GM18861 (cell line): Measurements from ENCODE around the gene KLB.
"Not testable (repeated sequence)": the region's sequence is repeated elsewhere in the genome, so short reads cannot be mapped to it uniquely, and the experiment has no call there.

ENCODE experiments used
- ATAC-seq: cut with Tn5 transposase; IDR thresholded peaks from one replicate; pipeline ENCODE4 v1.9.1; 2021; ENCODE audit not compliant: unreplicated experiment

KLB gene

DNA sequence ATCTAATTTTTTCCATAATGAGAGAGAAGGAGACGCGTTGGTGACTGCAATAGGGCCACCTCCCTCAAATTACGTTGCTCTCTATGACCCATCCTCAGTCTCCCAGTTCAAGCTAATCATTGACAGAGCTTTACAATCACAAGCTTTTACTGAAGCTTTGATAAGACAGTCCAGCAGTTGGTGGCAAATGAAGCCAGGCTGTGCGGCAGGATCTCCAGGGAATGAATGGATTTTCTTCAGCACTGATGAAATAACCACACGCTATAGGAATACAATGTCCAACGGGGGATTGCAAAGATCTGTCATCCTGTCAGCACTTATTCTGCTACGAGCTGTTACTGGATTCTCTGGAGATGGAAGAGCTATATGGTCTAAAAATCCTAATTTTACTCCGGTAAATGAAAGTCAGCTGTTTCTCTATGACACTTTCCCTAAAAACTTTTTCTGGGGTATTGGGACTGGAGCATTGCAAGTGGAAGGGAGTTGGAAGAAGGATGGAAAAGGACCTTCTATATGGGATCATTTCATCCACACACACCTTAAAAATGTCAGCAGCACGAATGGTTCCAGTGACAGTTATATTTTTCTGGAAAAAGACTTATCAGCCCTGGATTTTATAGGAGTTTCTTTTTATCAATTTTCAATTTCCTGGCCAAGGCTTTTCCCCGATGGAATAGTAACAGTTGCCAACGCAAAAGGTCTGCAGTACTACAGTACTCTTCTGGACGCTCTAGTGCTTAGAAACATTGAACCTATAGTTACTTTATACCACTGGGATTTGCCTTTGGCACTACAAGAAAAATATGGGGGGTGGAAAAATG, at the start of gene KLB:
KLB (plus strand) TSS at position 168 of the 821 bp plus-strand sequence; CDS start at position 188, 20 bp downstream.
- no peak for ATAC-seq

DNA sequence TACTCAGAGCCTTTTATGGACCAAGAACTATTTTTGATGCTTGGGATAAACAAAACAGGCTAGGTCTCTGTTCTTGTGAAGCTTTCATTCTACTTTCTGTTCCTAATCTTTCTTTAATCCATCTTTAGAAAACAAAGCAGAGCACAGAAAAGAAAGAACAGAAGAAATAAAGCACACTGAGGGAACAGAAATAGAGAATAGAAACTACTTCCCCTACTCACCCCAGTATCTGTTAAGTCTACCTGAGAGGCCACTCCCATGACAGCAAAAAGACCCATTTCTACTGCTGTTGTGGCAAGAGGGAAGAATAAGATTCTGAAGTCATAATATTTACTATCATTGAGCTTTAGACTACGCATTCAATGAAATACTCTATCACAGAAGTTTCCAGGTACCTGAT, 49.7 kb upstream of the KLB start:
- ATAC-seq, result peak; percentile 25

DNA sequence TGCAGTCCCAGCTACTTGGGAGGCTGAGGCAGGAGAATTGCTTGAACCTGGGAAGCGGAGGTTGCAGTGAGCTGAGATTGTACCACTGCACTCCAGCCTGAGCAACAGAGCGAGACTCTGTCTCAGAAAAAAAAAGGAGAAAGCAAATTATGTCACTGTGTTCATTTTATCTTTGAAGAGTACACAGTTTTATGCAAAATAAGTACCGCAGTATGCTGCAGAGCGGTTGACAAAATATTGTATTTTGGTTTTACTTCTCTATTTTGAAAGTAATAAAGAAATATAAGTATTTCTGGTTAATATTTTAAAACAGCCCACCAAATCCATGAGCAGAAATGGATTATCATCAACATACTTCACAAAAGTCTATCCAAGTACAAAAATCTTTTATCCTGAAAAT, 46.1 kb upstream of the KLB start:
- peak; percentile 62 for ATAC-seq

DNA sequence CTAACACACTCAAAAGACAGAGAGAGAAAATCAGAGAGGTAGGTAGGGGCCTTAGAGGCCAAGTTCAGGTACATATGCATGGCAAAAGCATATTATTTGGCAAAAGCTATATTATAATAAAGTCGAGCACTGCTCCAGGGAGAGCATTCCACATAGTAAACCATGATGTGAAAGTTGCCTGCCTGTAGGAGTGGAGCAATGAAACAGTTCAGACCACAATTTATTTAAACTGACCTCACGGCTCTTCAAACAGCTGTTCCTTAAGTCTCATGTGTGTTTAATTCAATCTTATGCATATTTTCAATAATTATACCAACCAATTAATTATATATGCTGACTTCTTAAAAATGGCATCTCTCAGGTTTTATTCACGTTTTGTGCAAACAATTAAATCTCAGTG, 43.9 kb upstream of the KLB start:
- no peak for ATAC-seq

DNA sequence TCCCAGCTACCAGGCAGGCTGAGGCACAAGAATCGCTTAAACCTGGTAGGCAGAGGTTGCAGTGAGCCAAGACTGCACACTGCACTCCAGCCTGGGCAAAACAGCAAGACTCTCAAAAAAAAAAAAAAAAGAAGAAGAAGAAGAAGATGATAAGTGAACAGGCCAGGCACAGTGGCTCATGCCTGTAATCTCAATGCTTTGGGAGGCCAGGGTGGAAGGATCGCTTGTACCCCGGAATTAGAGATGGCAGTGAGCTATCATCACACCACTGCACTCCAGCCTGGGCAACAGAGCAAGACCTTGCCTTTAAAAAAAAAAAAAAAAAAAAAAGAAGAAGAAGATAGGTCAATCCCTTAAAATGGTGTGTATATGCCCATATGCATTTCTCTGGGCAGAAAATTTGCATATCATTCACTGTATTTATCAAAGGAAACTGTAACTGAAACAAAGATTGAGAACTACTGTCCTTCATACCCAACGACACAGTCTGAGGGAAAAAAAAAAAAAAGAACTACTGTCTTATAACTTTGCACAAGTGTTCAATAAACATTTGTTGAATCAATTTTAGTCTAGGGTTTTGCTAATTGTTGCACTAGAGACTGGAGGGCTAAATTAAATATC, 42.8 kb upstream of the KLB start:
- peak; percentile 34 for ATAC-seq

GRCh38 chr4:39365360-39365759, 41.4 kb upstream of the KLB start:
- no peak for ATAC-seq

DNA sequence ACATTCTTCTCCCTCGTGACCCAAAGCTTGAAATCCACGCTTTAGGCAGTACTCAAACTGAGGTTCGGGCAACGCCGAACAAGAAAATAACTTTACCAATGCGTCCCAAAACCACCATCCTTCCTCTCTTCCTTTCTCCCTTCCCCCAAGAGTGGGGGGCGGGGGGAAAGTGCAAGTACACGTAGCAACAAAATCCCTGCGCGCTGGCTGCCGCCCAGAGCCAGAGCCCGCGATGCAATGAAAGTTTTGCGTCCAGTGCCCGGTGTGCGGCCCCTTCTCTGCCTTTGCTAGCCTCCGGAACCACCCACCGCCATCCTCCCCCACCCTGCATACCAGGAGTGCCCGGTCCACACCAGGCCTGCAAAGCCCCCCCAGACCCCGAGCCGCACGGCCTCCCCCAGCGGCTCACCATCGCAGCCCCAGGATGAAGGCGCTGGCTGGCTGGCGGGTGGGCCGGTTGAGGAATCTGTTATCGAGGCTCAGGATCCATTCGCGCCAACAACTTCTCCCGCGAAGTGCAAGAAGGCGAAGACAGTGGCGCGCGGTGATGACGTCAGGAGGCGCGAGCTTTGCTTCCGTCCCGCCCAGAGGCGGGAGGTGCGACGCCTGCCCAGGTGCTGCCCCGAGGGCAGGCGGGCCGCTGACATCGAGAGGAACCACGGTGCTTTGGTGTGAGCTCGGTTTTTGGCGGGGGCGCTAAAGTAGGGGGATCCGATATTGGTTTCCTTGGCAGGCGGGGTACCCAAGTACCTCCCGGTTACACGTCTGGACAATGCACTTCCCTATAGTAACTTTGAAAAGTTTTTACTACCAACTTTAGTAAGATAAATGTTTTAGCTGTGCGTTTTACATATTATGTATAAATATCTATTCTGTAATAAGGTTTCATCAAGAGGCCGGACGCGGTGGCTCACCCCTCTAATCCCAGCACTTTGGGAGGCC, 40.6 kb upstream of the KLB start, which contains the start of gene RFC1:
RFC1 (minus strand) TSS at position 533 of the 942 bp plus-strand sequence; CDS start at position 412, 121 bp downstream.
- ATAC-seq, result peak; percentile 58

DNA sequence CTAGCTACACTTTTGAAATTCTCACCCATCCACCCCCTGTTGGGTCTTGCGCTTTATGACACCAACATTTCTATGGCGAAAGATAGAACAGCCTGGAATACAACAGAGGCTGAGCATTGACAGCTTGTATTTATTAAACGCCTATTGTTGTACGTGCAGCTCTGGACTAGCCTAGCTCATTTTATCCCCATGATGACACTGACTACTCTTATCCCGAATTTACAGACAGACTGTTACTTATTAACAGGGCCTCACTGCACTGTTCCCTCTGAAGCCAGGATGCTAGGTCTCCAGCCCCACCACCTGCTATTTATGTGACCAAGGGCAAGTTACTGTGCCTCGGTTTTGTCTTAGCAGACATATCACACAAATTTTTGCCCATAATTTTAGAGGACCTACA, 39.6 kb upstream of the KLB start:
- no peak for ATAC-seq

- ATAC-seq, result no peak
These were observed 37.4 kb upstream of the KLB start for GRCh38 chr4:39369301-39369700.

DNA sequence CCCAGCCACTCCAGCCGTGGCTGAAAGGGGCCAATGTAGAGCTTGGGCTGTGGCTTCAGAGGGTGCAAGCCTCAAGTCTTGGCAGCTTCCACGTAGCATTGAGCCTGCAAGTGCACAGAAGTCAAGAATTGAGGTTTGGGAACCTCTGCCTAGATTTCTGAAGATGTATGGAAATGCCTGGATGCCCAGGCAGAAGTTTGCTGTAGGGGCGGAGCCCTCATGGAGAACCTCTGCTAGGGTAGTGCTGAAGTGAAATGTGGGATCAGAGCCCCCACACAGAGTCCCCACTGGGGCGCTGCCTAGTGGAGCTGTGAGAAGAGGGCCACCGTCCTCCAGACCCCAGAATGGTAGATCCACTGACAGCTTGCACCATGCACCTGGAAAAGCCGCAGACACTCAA, 35.5 kb upstream of the KLB start:
- ATAC-seq, result not testable (repeated sequence)

DNA sequence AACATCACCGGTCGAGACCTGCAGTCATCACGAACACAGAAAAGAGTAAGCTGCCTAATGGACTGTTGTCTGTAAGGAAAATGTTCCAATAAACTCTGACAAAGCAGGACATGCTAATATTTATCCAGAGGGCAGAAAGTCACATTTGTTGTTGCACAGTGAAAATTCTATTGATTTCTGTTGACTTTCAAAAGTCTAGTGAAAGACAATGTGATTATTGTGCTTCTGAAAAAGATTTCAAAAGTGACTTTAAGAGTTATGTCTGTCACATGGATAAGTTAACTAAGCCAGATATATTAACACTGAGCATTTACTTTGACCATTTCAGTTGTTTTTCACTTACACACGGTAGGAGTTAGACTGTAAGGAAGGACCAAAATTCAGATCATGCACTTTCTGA, 31.3 kb upstream of the KLB start:
- ATAC-seq, result no peak

DNA sequence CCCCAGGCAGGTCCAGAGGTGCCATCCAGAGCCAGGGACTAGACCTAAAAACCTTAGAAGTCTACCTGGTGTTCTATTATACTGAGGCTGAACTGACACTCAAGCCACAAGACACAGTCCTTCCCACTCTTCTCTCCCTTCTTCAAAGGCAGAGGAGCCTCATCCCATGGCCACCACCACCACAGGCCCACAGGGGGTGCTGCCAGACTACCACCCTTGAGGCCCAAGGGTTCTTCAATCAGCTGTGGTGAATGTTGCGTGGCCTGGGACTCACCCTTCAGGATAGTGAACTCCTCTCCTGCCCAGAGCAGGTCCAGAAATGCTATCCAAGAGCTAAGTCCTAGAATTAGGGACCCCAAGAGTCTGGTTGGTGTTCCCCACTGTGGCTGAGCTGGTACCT, 23.0 kb upstream of the KLB start:
- ATAC-seq, result no peak

DNA sequence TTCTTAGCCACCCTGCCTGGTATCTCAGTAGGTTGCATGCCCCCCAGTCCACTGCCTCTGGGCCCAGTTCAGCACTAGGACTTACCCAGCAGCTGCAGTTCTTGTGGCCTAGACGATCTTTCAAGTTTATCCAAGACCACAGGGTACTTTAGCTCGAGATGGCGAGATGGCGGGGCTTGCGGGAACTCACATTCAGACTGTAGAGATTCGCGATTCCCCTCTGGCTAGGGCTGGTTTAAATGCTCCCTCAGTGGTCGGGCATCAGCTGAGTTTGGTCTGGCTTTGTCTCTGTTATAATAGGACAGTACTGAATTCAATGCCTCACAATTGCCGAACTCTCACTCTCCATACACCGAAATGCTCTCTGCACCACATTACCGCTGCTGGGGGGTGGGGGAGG, 22.2 kb upstream of the KLB start:
- ATAC-seq, result no peak

DNA sequence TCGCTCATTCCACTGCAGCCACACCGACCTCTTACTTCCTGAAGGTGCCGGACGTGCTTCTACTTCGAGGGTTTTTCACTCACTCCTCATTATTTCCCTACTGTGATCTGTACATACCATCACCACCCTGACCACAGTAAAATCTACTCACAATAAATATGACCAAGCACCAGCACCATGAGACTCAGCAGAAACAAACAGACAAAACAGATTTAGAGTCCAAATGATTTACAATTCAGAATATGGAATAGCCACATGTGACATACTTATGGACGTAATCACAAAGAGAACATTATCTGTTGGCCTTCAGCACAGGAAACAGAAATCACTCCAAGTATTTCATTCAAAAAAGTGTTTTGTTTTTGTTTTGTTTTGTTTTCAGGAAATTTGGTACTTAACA, 16.1 kb upstream of the KLB start:
- ATAC-seq, result no peak

DNA sequence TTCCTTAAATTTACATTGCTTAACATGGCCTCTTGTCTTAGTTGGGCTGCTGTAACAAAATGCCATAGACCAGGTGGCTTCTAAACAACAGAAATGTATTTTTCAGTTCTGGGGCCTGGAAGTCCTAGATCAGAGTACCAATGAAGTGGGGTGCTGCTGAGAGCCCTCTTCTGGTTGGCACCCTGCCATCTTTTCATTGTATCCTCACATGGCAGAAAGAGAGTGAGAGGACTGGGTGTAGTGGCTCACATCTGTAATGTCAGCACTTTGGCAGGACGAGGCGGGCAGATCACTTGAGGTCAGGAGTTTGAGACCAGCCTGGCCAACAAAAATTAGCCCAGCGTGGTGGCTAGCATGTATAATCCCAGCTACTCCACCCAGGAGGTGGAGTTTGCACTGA, 12.0 kb upstream of the KLB start:
- ATAC-seq, result no peak

- ATAC-seq, result not testable (repeated sequence)
These were observed 5.1 kb upstream of the KLB start for GRCh38 chr4:39401640-39402039.

DNA sequence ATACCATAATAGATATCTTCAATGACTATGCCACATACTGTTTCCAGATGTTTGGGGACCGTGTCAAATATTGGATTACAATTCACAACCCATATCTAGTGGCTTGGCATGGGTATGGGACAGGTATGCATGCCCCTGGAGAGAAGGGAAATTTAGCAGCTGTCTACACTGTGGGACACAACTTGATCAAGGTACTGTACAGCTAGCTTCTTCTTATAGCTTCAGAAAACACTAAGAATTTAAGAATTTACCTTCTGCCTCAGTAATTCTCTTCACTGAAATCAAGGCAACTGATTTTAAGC, 805 bp downstream of the KLB start:
- no peak for ATAC-seq

- no peak for ATAC-seq
These were observed 3.7 kb downstream of the KLB start for GRCh38 chr4:39410415-39410814.

DNA sequence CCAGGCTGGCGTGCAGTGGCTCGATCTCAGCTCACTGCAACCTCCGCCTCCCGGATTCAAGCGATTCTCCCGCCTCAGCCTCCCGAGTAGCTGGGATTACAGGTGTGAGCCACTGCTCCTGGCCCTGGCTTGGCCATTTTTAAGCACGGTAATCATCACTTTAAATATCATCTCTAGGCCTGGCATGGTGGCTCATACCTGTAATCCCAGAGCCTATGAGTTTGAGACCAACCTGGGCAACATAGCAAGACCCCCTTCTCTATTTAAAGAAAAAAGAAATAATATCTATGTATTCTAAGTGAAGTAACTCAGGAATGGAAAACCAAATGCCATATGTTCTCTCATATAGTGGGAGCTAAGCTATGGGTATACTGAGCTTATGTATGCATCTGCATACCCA, 4.8 kb downstream of the KLB start:
- ATAC-seq, result not testable (repeated sequence)

DNA sequence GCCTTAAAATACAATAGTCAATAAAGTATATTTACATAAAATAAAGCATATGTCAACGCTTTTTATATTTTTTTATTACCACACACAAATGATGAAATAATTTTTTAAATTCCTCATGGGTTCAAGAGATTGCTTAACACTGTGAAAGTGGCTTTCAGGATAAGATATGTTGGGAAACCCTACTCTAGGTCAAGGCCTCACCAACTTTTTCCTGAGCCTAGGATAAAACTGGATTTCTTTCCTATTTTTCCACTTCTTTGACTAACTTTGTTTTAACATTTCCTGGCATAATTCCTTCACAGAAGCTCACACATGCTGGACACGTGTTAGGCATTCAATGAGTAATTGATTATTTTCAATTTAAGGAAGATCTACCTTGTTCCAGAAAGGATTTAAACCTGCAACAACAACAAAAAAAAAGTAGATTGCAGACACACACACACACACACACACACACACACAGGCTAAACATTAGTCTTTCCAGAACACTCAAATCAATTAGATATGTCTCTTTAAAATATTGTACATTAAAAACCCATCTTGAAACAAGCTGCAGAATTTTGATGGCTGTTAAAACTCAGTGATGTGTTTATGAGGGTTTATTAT, 9.1 kb downstream of the KLB start:
- no peak for ATAC-seq

DNA sequence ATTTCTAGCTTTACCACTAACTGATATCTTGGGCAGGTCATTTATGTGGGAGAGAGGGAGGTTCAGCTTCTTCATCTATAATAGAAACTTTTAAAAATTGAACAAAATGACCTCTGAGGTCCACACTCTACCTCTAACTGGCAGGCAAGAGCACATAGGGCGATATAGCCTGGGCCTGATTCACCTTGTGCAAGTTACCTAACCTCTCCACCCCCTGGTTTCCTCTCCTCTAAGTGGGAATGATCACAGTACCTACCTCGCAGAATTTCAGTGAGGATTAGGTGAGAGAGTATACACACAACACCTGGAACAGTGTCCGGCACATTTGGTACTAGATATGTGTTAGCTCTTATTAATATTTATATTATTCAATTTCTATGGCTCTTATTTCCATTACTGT, 15.5 kb downstream of the KLB start:
- no peak for ATAC-seq
